GM21526 (cell line): ENCODE measurements around the gene DEDD2.

Experiments
- ATAC-seq: cut with Tn5 transposase; IDR thresholded peaks from one replicate; pipeline ENCODE4 v1.9.1; 2021; ENCODE audit warnings: moderate library complexity; ENCODE audit not compliant: unreplicated experiment, low FRiP score

Gene DEDD2

DNA sequence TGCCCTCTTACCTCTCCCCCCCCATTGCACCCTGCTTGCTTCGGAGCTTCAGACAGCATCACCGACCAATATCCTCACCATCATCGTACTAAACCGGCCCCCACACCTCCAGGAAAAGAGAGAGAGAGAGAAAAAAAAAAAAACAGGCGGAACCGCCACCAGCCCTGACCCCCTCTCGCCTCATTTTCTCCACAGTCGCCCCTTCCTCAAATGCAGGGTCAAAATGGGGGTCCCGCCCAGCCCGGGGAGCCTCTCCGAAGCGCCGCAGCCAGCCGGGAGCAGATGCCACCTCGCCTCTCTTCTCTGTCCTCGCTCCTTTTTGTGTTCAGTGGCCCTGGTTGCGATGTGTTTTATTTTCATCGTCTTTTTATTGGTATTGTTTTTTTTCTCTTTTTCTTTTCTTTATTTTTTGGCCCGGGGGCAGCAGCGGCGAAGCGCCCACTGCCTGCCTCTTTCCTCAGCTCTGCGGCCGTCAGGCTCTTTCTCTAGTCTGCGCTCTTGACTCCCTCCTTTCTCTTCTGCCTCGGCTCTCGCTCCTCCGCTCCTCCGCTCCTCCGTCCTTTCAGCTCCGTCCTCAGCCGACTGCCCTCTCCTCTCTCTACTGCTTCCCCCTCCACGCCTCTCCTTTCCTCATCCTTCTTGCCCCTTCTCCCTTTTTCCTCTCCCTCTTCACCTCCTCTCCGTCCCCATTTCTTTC, 41.4 kb downstream of the DEDD2 start:
- ATAC-seq, result no peak

DNA sequence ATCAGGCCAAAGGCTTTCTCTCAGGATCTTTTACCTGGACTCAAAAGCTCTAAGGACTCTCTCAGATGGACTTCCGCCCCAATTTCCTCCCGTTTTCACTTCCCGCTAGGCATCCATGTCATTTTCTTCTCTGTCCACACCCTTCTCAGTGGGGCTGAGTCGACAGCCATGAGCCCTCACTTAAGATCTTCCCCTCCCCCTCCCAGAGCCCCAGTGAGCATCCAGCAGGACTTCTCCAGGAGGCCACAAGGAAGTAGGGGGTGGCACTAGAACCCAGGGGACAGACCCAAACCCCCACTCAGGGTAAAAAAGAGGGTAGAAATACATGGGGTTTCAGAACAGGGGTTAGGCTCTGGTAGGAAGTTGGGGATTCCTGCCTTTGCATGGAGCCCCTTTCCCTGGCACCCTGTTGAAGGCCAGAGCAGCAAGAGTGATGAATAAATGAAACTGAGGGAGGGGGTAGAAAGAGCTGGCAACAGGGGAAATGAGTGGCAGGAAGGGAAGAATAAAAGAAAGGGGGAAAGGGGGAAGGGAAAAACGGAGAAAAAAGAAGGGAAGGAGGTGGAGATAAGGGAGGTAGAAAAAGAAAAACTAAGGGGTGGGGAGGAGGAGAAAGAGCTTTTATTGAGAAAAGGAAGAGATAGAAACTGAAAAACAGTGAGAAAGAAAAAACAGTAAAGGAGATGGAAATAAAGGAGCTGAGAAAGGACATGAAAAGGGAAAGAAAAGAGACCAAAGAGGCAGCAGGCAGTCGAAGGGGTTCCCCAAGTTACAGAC, 42.3 kb downstream of the DEDD2 start:
- ATAC-seq, result no peak

DNA sequence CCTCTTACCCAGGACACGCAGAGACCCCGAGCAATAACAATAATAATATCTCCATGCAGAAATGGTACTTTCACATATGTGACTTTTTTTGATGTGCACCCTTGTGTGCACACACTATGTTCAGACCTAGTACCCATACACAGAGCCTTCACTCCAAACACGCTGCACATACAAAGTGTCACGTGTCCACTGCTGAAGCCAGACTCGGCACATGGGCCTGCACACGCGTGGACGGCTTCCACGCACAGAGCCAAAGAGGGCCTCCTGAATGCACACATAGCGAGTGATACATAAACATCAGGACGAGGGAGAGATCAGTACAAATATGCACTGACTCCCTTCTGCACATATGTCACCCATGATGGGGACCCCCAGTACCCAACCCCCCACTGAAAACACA, 43.3 kb downstream of the DEDD2 start:
- ATAC-seq, result no peak

DNA sequence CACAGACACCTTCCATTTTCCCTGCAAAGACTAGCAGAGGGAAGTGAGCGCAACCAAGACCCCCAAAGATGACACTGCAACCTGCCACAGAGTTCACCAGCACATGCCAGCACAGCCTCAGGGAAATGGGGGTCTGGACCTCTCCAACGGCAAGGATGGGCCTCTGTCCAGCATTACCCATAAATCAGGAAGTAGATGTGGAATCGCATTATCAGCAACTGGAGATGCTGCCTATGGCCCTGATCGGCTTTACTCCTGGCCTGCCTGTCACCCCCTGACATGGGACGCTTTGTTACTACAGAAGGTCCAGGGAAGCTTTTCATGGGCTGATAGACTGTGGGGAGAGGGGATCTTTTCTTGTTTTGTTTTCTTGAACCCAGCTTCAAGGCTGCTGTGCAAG, 43.8 kb downstream of the DEDD2 start:
- no peak for ATAC-seq

DNA sequence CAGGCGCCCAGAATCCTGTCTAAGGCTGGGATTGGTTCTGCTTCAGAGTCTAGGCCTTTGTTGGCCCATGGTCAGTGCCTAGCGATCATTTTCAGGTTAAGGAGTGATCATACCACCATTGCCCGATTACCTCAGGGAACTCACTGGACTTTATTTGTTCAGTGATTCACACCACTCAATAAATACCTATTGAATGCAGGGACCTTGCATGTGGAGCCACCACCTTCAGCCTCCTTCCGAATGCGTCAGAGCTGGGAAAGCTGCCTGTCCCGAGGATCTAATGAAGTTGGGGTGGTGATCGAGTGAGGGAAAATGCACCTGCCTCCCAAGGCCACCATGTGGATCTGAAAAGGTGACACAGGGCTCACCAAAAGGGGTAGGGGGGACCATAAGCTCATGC, 45.2 kb downstream of the DEDD2 start:
- ATAC-seq, result no peak

DNA sequence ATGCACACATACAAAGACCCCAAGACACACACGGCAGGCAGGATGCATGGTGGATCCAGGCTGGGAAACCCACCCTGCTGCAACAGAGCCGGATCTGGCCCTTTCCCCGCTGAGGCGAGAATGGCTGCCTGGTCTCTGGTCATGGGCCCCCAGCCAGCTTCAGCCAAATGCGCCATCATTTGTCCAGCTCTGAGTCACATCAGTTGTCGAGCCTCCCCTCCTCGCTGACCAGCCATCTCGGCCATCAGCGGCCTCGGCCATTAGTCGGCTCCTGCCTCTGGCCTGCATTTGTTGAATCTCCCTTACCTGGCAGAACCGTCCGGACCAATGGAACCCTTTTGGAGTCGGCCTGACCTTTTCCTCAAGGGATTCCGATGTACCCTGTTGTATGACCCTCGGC, 46.8 kb downstream of the DEDD2 start:
- no peak for ATAC-seq

DNA sequence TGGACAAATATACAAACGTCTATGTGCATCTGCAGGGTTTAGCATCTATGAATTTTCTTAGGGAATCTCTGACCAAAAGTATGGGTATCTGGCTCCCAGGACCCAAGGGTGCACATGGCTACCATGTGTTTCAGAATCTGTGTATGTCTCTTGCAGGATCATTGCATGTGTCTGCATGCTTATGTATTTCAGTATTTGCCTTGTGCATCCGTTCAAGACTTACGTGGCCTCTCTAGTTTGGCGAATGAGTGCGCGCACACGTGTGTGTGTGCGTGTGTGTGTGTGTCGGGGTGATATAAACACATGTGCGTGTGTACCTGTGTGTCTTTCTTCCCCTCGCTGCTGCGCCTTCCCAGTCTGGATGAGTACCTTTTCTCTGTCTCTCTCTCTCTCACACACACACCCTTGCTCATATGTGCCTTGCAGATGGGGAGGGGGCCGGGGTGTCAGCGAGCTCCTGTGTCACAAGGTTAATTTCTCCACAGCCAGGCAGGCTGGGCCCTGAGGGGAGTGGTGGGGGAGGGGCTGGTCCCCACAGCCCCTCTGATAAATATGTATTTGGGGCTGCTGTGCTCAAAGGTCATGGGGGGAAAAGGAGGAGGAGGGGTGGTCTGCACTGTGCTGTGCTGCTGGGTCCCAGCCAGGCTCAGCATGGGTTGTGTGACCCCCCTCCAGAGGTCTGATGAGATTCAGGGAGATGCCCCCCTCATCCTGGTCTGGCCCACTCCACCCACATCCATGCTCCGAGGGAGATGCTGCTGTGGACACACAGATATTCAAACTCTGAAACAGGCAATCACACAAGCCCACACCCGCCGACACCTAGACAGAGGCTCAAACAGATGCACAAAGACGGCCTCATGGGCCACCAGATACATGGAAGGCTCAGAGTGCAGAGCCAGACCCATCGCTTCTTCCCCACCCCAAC, 47.7 kb downstream of the DEDD2 start:
- no peak for ATAC-seq

DNA sequence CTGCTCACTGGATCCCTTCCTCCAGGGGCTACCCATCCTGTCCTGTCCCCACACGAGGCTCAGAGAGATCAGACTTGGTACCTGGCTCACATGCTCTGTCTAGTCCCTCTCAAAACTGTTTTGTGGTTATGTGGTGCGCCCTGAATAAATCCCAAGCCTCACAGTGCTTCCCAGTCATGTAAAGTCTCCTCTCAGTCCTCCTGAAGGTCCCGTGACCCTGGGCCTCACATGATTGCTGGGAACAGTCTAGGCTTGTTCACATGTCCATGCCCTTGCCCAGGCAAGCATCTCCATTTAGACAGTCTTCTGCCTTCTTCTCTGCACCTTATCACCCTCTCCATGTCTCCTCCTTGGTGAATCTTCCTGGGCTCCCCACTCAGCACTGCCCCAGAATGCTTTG, 49.3 kb downstream of the DEDD2 start:
- ATAC-seq, result no peak

DNA sequence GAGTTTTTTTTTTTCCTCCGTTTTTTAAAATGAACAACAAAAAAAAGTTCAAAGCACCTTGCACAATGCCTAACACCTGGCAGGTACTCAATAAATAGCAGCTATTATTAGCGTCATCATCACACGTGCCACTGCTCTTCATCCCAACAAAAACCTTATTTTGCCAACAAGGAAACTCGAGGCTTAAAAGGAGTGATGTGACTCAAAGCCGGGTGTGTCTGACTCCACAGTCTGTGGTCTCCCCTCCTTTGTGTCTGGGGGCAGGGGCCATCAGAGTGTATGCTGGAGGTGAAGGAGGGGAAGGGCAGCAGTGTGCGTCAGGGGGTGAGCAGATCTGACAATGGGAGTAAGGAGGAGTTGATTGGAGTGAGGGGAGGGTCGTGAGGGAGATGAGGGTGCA, 51.2 kb downstream of the DEDD2 start:
- no peak for ATAC-seq

DNA sequence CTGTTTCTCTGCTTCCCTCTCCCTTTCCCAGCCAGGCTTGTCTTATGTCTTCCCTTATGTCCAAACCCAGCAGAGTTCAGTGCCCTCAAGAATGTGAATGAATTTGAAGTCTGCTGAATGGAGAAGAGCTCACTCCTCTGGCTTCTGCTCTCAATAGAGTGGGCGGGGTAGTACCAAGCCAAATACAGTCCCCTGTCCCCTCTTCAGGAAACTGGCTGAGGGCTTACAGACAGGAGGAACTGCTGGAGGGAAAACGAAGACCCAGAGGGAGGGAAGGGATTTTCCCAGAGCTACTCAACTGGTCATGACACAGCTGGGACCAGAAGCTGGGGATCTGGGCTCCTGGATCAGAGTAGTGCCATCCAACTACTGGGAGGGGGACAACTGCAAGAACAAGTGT, 52.3 kb downstream of the DEDD2 start:
- no peak for ATAC-seq

DNA sequence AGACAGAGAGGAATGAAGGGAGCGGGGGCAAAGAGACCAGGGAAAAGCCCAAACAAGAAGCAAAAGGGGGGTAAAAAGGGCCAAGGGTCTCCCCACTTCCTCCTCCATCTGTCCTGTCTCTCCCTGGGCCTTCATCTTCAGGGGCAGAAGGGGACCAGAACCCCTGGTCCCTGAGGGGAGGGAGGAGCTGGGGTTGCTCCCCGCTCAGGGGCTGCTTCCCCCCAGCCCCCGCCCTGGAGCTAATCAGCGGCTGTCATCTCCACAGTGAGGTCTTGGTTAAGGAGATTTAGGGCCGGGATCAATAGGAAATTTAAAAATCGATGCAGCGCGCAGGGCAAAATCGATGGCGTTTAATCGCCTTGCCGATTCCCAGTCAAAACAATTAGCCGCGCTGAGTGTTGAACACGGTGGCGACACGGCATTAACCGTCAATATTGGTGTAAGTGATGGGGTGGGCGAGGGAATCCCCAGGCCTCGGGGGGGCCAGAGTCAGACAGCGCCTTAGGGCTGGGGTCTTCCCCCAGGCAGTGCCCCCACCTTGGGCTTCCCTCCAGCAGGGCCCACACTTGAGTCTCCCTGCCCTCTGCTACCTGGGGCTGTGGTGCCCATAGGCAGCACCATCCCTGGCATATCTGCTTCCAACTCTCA, 55.7 kb downstream of the DEDD2 start:
- ATAC-seq, result no peak

DNA sequence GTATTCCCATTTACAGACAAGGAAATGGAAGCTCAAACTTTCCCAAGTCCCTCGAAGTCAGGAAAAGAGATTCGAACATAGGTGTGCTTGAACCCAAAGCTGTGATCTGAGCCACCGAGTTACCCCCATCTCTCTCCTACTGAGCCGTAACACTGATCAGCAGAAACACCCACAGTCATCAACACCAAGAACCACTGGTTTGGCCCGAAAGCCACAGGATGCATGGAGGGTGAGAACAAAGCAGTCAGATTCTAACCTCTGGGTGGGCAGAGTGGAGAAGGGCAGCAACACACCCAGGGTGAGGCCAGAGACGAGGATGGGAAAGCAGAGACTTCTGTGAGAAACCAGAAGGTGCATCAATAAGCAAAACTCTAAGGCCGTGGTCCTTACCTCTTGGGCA, 57.5 kb downstream of the DEDD2 start:
- ATAC-seq, result no peak

DNA sequence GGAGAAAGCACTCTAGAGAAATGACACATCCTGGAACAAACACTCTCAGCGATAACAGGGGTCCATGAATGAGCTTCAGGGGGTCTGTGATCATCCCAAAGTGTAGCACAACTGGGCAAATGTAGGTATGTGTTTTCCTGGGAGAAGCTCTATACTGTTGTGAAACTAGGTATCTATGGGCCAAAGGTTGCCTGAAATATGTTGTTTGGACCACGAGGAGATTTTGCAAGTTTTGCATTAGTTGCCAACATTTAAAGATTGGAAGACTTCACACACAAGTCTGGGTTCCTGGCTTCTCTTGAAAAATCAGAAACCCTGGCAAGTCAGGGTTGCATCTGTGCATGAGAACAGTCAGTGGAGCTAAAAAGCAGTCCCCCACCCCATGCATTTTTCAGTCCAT, 58.6 kb downstream of the DEDD2 start:
- ATAC-seq, result no peak

DNA sequence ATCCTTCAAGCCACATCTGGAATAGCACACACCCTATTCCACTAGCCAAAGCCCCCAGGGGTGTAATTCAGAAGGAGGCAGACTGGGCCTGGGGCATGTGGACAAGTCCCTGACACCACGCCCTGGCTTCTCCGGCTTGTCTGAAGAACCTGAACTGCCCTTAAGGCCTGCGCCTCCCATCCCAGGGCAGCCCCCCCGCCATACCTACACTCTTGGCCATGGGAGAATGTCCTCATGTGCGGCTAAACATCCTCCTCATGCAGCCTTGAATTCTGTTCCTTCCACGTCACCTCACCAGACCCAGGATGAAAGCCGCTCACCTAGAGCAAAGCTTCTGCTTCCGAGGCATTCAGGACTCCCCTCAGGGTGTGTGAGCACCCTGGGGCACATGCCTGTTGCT, 60.9 kb downstream of the DEDD2 start:
- no peak for ATAC-seq

DNA sequence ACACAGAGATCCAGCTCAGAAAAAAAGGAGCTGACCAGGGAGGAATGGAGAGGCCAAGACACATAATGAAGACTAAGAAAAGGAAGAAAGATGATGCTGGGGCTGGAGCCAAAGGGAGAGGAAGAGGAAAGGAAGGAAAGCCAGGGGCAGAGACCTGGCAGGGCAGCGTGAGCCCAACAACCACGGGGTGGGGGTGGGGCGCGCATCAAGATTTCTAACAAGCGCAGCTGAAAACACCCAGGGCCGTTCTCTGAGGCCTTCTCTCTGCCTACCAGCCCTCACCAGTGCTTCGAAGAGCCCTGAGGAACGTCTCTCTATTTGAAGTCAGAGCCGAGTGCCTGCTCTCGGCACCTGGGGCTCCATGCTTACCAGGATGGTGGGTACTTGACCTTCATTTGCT, 61.7 kb downstream of the DEDD2 start:
- ATAC-seq, result no peak

DNA sequence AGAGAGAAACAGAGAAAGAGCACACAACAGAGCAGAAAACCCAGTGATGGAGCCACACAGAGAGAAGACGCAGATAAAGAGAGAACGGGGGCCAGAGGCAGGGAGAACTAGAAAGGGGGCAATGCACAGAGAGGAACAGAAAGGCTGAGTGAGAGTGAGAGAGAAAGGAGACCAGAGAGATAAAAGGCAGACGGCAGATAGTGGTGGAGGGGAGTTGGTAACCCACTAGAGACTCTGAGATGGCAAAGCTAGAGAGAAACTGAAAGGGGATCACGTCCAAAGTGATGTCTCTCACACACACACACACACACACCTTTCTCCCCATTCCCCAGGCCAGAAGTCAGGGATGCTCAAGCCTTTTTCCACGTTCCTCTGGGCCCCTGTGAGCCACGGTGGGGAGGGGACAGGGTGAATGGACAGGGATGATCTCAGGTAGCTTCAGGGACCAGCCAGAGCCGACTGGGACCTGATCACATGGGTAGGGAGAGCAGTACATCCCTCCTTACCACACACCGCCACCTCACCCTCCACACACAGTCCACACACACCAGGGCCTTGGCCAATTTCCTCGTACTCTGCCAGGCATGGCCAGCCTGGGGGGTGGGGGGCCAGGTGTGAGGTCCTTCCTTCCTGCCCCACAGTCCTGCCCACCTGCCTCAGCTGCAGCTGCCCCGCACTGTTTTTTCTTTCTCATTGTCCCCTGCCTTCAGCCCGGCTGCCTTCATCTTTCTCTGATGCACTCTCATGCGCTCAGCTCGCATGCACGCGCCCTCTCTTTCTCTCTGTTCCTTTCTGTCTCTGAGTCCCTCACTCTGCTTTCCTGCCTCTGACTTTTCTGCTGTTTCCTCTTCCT, 62.8 kb downstream of the DEDD2 start:
- no peak for ATAC-seq

DNA sequence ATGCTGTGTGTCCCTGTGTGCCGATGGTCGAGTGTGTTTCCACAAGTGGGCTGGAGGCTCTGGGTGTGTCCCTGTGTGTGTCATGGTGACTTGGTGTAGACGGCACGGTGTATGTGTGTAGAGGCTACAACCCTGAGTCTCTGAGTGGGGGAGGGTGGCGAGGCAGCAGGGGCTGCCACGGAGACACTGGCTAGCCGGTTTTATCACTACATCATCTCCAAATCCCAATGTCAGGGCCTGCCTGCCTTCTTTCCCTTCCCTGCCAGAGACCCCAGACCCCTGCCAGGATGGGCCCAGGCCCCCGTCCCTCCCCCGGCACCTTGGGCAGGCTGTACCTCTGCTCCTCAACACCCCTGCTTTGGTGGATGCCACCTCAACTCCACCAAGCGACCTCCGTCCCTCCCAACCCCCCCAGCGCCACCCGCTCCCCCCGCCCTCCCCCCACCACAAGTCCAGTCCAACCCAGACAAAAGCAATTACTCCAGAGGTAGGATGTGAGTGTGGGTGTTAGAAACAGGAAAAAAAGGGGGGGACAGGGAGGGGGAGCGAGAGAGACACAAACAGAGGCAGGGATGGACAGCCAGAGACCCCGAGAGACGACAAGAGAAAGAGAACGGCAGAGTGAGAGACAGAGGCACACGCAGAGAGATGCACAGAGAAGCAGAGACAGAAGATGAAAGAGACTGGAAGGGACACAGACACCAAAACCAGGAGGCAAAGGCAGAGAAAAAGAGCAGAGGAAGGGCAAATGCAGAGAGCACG, 63.6 kb downstream of the DEDD2 start:
- no peak for ATAC-seq

DNA sequence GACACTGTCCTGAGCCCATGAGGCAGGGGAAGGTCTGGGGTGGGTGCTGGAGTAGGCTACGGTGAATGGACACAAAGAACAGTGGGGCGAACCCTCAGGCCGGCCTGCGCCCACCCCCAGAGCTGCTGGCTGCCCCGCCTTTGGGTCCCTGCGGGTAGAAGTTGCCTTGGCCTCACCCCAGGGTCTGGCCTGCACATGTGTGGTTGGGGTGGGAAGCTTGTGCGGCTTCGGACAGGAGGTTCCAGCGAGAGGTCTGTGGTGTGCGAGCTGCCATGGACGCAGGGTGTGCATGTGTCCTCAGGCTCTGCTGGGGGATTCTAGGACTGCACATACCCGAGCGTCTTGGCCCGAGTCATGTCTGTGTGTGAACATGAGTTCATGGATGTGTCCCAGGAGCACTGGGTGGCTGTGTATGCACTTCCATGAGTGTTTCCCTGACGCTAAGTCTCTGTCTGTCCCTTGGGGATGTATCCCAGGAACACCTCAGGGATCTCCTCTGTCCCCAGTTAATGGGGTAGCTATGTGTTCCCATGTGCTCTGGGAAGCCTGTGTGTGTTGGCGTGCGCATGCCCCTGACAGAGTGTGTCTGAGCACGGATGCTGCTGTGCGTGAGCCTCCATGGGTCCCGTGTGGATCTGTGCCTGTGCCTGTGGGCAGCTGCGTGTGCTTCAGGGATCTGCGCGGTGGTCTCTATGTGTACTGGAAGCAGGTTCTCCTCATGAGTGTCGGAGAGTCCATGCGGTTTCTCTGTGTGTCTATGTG, 64.4 kb downstream of the DEDD2 start:
- no peak for ATAC-seq
